GM19099 (cell line): Measurements from ENCODE around the gene SRXN1.

Experiments
- POLR2A ChIP-seq: IDR thresholded peaks from 3 replicates; pipeline ENCODE4 v1.6.1; 2011; ENCODE audit warnings: low read depth; ENCODE audit not compliant: insufficient read length; ENCODE audit errors: extremely low read depth

SRXN1 gene

GRCh38 chr20:680638-681187, 27.7 kb upstream of the SRXN1 start:
- TF ChIP-seq POLR2A: no peak

GRCh38 chr20:677957-678356, 25.0 kb upstream of the SRXN1 start:
- TF ChIP-seq POLR2A: no peak

- no peak for TF ChIP-seq POLR2A
These were observed 24.0 kb upstream of the SRXN1 start for GRCh38 chr20:676967-677366.

- TF ChIP-seq POLR2A: no peak
These were observed 23.4 kb upstream of the SRXN1 start for GRCh38 chr20:676315-676937.

GRCh38 chr20:675453-676314, 22.7 kb upstream of the SRXN1 start, which contains the start of gene SCRT2:
TSS of gene SCRT2 (minus strand) at chr20:675802. CDS start at chr20:675601, 201 bp downstream.
- TF ChIP-seq POLR2A: no peak

GRCh38 chr20:675033-675452, 22.0 kb upstream of the SRXN1 start:
- no peak for TF ChIP-seq POLR2A

- TF ChIP-seq POLR2A: no peak
These were observed 20.6 kb upstream of the SRXN1 start for GRCh38 chr20:673603-674001.

GRCh38 chr20:672963-673602, 20.1 kb upstream of the SRXN1 start:
- TF ChIP-seq POLR2A: no peak

GRCh38 chr20:671252-672030, 18.4 kb upstream of the SRXN1 start:
- no peak for TF ChIP-seq POLR2A

- no peak for TF ChIP-seq POLR2A
These were observed 16.6 kb upstream of the SRXN1 start for GRCh38 chr20:669573-669972.

- TF ChIP-seq POLR2A: no peak
These were observed 15.6 kb upstream of the SRXN1 start for GRCh38 chr20:668638-669037.

GRCh38 chr20:668050-668449, 15.1 kb upstream of the SRXN1 start:
- no peak for TF ChIP-seq POLR2A

- TF ChIP-seq POLR2A: no peak
These were observed 14.5 kb upstream of the SRXN1 start for GRCh38 chr20:667351-668034.

- no peak for TF ChIP-seq POLR2A
These were observed 13.9 kb upstream of the SRXN1 start for GRCh38 chr20:666877-667276.
